ENCODE measurements around the gene C16orf46.

GRCh38 chr16:81112453-81112852, 35.4 kb upstream of the C16orf46 start:
- TF ChIP-seq CTCF (IDR thresholded peaks at IDR 0.05; ENCODE audit: low read depth, low read length, poor library complexity, severe bottlenecking) (no peak), EZH2phosphoT487 (IDR thresholded peaks at IDR 0.05; ENCODE audit: borderline replicate concordance, low read length) (no peak)

Data from DOHH2 (cell line).